Endothelial cell of umbilical vein (primary cell): ENCODE measurements around the gene GAPDH. TPM values are rescaled to one million over a fixed set of nuclear protein-coding genes. Genes with fewer than 3 reads are reported as not detected.
A peak's percentile ranks its signal among the peaks of the same experiment; 100 is the strongest.

ENCODE experiments used
- BruUV-seq: library from RNA; stranded (reverse); fragments of 400-500 nt; replicated peaks from 2 replicates; lab custom pipeline; 2021; lab: Mats Ljungman, UMichigan
- CTCF ChIA-PET: fragments of 300-600, 350-600 bp; sonication (Branson Sonifier 250); formaldehyde crosslinking; loops from one replicate; lab custom pipeline; 2021; ENCODE audit warnings: antibody characterized with exemption, inconsistent platforms; lab: Charles Lee
- POLR2A ChIA-PET: fragments of 300-600, 350-600 bp; sonication (Branson Sonifier 250); formaldehyde crosslinking; loops from one replicate; lab custom pipeline; 2021; ENCODE audit warnings: antibody characterized with exemption, inconsistent platforms; lab: Charles Lee
- DNase-seq: peaks from one replicate; pipeline ENCODE4 v3.0.0-alpha.2; 2011; ENCODE audit warnings: low read depth, low spot score
- FAIRE-seq: peaks from 2 replicates; lab custom pipeline; 2011; peaks lifted over from hg19 to GRCh38; lab: Jason Lieb, UNC
- H2AFZ ChIP-seq: 2 replicates; pipeline ENCODE4 v1.6.0; 2012; ENCODE audit warnings: low read depth, low read length, control low read depth, inconsistent platforms
- H3K27ac ChIP-seq: 2 replicates; pipeline ENCODE4 v1.5.1; 2011; ENCODE audit warnings: low read depth, mild to moderate bottlenecking, control low read depth, low read length, moderate library complexity; ENCODE audit not compliant: insufficient read depth
- H3K27me3 ChIP-seq, 2 experiments: 2 replicates each; pipeline versions ENCODE4 v1.6.0 to v1.6.1; 2011; ENCODE audit warnings: low read length in 2 of 2, mixed read lengths in 1 of 2; ENCODE audit not compliant: control insufficient read depth in 2 of 2, insufficient read depth in 2 of 2
- H3K36me3 ChIP-seq, 2 experiments: 2 replicates in 1 of 2; 3 replicates in 1 of 2; pipeline ENCODE4 v1.5.1; 2011; ENCODE audit warnings: low read length in 2 of 2, mild to moderate bottlenecking in 1 of 2, moderate library complexity in 1 of 2; ENCODE audit not compliant: control insufficient read depth in 2 of 2, insufficient read depth in 2 of 2; ENCODE audit errors: extremely low read depth in 1 of 2
- H3K4me1 ChIP-seq: 3 replicates; pipeline ENCODE4 v1.5.1; 2011; ENCODE audit warnings: mild to moderate bottlenecking, low read length; ENCODE audit not compliant: control insufficient read depth, insufficient read depth; ENCODE audit errors: extremely low read depth
- H3K4me2 ChIP-seq: 2 replicates; pipeline ENCODE4 v1.6.1; 2011; ENCODE audit warnings: low read length, control low read depth, mixed read lengths; ENCODE audit not compliant: insufficient read depth
- H3K4me3 ChIP-seq, 3 experiments: fragments of 200-600 bp in 1 of 3; sonication (generic), shearing (Covaris generic) in 1 of 3; replicated peaks in 1 of 3; 2 replicates each; pipeline ENCODE4 v1.5.1; 2011 to 2016; ENCODE audit warnings: control low read depth in 3 of 3, low read length in 3 of 3, mild to moderate bottlenecking in 2 of 3, inconsistent platforms in 1 of 3, low read depth in 1 of 3, moderate library complexity in 1 of 3; ENCODE audit not compliant: insufficient read depth in 1 of 3
- H3K79me2 ChIP-seq: 2 replicates; pipeline ENCODE4 v1.6.0; 2012; ENCODE audit warnings: low read length, inconsistent platforms; ENCODE audit not compliant: control insufficient read depth, insufficient read depth
- H3K9ac ChIP-seq: replicated peaks from 2 replicates; pipeline ENCODE3; 2011; ENCODE audit warnings: low read length, control low read depth; ENCODE audit not compliant: insufficient read depth; ENCODE audit errors: extremely low read depth
- H3K9me1 ChIP-seq: replicated peaks from 3 replicates; pipeline ENCODE4 v1.6.0; 2011; ENCODE audit warnings: mild to moderate bottlenecking, low read length; ENCODE audit not compliant: control insufficient read depth, insufficient read depth; ENCODE audit errors: extremely low read depth
- H3K9me3 ChIP-seq: replicated peaks from 2 replicates; pipeline ENCODE4 v1.5.1; 2012; ENCODE audit warnings: low read length, inconsistent platforms; ENCODE audit not compliant: control insufficient read depth, insufficient read depth
- H4K20me1 ChIP-seq: replicated peaks from 2 replicates; pipeline ENCODE3; 2011; ENCODE audit warnings: mild to moderate bottlenecking, low read length; ENCODE audit not compliant: control insufficient read depth, insufficient read depth; ENCODE audit errors: extremely low read depth
- CTCF ChIP-seq, 2 donors: IDR thresholded peaks; 1 replicate in 1 of 2; 2 replicates in 1 of 2; pipeline ENCODE4 v1.5.1; 2011; ENCODE audit warnings: low read length in 2 of 2, mild to moderate bottlenecking in 2 of 2, moderate library complexity in 2 of 2, control low read depth in 1 of 2, inconsistent platforms in 1 of 2, low read depth in 1 of 2; ENCODE audit not compliant: insufficient read depth in 1 of 2; ENCODE audit errors: extremely low read depth in 1 of 2
- GATA2 ChIP-seq: IDR thresholded peaks from 2 replicates; pipeline ENCODE4 v1.7.0; 2011; ENCODE audit warnings: low read depth, mild to moderate bottlenecking, moderate library complexity, mixed read lengths, low read length; ENCODE audit not compliant: insufficient read length, insufficient read depth
- POLR2AphosphoS5 ChIP-seq: IDR thresholded peaks from 2 replicates; pipeline ENCODE4 v1.6.1; 2012; ENCODE audit warnings: low read depth, mild to moderate bottlenecking, control low read depth, low read length, moderate library complexity; ENCODE audit not compliant: insufficient read depth
- dilution Hi-C: fragments of 300-500 bp; cut with MboI; formaldehyde crosslinking; loops from one replicate; pipeline ENCODE4 v1.15.0; 2019; ENCODE audit warnings: low sequenced_read_pairs; ENCODE audit not compliant: extremely low pct_ligation_motif_present
- intact Hi-C: fragments of 100-400 bp; cut with micrococcal nuclease; formaldehyde crosslinking; loops from one replicate; pipeline ENCODE4 v1.10.0; 2022
- polyA plus RNA-seq, 4 experiments: library from polyadenylated mRNA; depleted of rRNA in 3 of 4; stranded (reverse) in 3 of 4; unstranded in 1 of 4; fragments of >200 nt; gene quantifications; 2 replicates each; pipeline versions ENCODE4 v1.2.1 to v1.2.3, GENCODE V29; 2011 to 2012; ENCODE audit warnings: missing spikeins in 1 of 4
- total RNA-seq: library from RNA; stranded (reverse); gene quantifications from 2 replicates; pipeline ENCODE4 v1.2.3, GENCODE V29; 2021

GAPDH gene
- total and polyA plus RNA-seq, 2 donors (not counting 3 experiments of a cell fraction or from before 2014, with no cell fraction given), result 4,648 to 8,748 TPM

GRCh38 chr12:6554168-6555017, 20.1 kb downstream of the GAPDH start:
- Histone ChIP-seq H3K4me2 (peak overlapping the region; percentile 92), H3K4me1 (peaks cover 44% of the 10 kb centered on the region), H4K20me1 (no peaks in the 10 kb centered on the region), H2AFZ (peak overlapping the region; percentile 59), H3K9me1 (no peaks in the 10 kb centered on the region), H3K79me2 (peaks cover 51% of the 10 kb centered on the region), H3K9ac (peak overlapping the region; percentile 58), H3K4me3 (peak overlapping the region; percentile 67 to 86 (median 67)), H3K27me3 (no peaks in the 10 kb centered on the region), H3K9me3 (no peaks in the 10 kb centered on the region), H3K36me3 (peaks cover 6 to 16% of the 10 kb centered on the region in 2 experiments), H3K27ac (peak overlapping the region; percentile 15)
- TF ChIP-seq GATA2, result no peak
- peak; percentile 19 for TF ChIP-seq POLR2AphosphoS5
- TF ChIP-seq CTCF (IDR thresholded peaks at IDR 0.05; ENCODE audit: extremely low read depth in 1 of 2, insufficient read depth in 1 of 2, low read depth in 1 of 2, low read length in 2 of 2), result peak; percentile 57 to 84
- BruUV-seq, result no TSS peak
- ChIA-PET POLR2A (interaction anchor here (1.0 to 1.8 kb wide), 2 partner anchors 19 to 20 kb away, joined by 5 to 7 read pairs; partner anchors contain the start of gene GAPDH), CTCF (interaction anchor here (0.6 to 10.3 kb wide), 12 partner anchors 8 to 337 kb away, joined by 3 to 145 read pairs (median 4); partner anchors contain the start of genes GAPDH and NOP2)
- DNase-seq (peak; percentile 80), FAIRE-seq (peak; percentile 93)
- dilution Hi-C loops, result no loop called here
- intact Hi-C loops, result loop anchor here (1.0 to 5.0 kb wide), 3 partner anchors 20 to 143 kb away; partner anchors contain the start of gene GAPDH
